Erythroblast (primary cell): ENCODE data around the gene KIF19.

Experiments
- GATA1 ChIP-seq: IDR thresholded peaks from 2 replicates; pipeline ENCODE4 v1.6.1; 2011; ENCODE audit warnings: low read depth, mild to moderate bottlenecking, control low read depth, low read length, moderate library complexity
- POLR2A ChIP-seq: IDR thresholded peaks from 2 replicates; pipeline ENCODE4 v1.6.1; 2011; ENCODE audit warnings: mild to moderate bottlenecking, low read length

DNA sequence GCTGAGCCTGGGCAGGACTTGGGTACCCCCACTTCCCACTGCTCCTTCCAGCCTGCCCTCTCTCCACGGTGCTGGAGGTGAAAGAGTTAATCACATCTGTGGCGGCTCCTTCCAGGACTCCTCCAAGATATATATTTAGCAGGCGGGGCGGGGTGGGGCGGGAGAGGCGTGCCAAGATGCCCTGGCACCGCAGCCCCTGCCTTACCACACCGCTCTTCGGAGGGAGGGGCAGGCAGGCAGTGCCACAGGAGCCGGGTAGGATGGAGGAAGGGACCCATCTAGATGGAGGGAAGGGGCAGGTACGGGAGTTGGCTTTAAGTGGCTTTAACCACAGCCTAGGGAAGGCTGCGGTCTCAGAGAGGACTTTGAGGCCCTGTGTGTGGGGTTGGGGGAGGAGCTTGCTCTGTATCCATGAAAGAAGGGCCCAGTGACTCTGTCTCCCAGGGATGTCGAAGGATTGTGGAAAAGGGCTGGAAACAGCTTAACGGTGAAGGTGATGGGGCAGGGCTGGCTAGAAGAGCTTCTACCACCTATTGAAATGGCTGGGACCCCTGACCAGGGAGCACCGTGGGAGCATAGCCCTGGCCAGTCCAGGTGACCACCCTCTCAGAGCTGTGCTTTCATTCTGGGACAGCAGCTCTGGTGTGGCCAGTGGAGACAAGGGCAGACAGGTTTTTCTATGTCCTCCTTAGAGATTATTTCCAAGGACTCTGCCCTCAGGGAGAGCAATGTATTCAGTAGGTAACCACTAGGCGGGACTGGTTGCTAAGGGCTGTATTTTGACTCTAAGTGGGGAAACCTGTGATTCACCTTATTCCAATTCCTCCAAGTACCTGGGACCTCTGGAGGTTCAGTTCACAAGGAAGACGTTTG, 54.3 kb downstream of the KIF19 start:
- TF ChIP-seq POLR2A = no peak
- TF ChIP-seq GATA1 = no peak
